GM12878 (cell line): ENCODE data around the gene C20orf173. TPM values are rescaled to one million over a fixed set of nuclear protein-coding genes. Genes with fewer than 3 reads are reported as not detected.

Source experiments
- ATAC-seq: fragments of 200-7000 bp; cut with Tn5 transposase; 3 replicates; pipeline ENCODE4 v1.9.1; 2020; ENCODE audit warnings: mild to moderate bottlenecking, moderate library complexity
- BruUV-seq: library from RNA; stranded (reverse); fragments of 400-500 nt; replicated peaks from 2 replicates; lab custom pipeline; 2021; lab: Mats Ljungman, UMichigan
- CTCF ChIA-PET: fragments of 300-600 bp; sonication (Branson Sonifier 250); formaldehyde crosslinking; extraction: SDS; loops from one replicate; lab custom pipeline; 2021; ENCODE audit warnings: inconsistent platforms; lab: Yijun Ruan, JAX
- POLR2A ChIA-PET: fragments of 350-600 bp; formaldehyde crosslinking; extraction: SDS; loops from one replicate; lab custom pipeline; 2021; ENCODE audit warnings: inconsistent platforms; lab: Charles Lee
- RAD21 ChIA-PET: fragments of 300-600 bp; sonication (Branson Sonifier 250); formaldehyde crosslinking; loops from one replicate; lab custom pipeline; 2023; ENCODE audit warnings: antibody characterized with exemption; ENCODE audit not compliant: unreplicated experiment; lab: Charles Lee
- SMC1A ChIA-PET: fragments of 300-600 bp; sonication (Branson Sonifier 250); formaldehyde crosslinking; loops from one replicate; lab custom pipeline; 2023; ENCODE audit not compliant: unreplicated experiment, uncharacterized antibody; lab: Charles Lee
- DNase-seq: peaks from one replicate; pipeline ENCODE4 v3.0.0-alpha.2; 2011; ENCODE audit warnings: low read depth, low spot score
- FAIRE-seq: peaks from 3 replicates; lab custom pipeline; 2011; peaks lifted over from hg19 to GRCh38; lab: Jason Lieb, UNC
- H2AFZ ChIP-seq: 2 replicates; pipeline ENCODE4 v1.6.0; 2011; ENCODE audit warnings: low read depth, low read length, control low read depth; ENCODE audit not compliant: control insufficient read depth
- H3K27ac ChIP-seq: 2 replicates; pipeline ENCODE4 v1.5.1; 2011; ENCODE audit warnings: control low read depth; ENCODE audit not compliant: control insufficient read depth, insufficient read depth
- H3K27me3 ChIP-seq, 2 experiments: replicated peaks in 1 of 2; 2 replicates each; pipeline versions ENCODE4 v1.6.0 to v1.6.1; 2011; ENCODE audit warnings: low read length in 1 of 2; ENCODE audit not compliant: control insufficient read depth in 2 of 2, insufficient read depth in 2 of 2
- H3K36me3 ChIP-seq, 2 experiments: 2 replicates each; pipeline ENCODE4 v1.5.1; 2011; ENCODE audit warnings: low read length in 1 of 2; ENCODE audit not compliant: control insufficient read depth in 2 of 2, insufficient read depth in 2 of 2
- H3K4me1 ChIP-seq: 2 replicates; pipeline ENCODE4 v1.6.1; 2011; ENCODE audit warnings: mild to moderate bottlenecking, low read length, moderate library complexity, mixed read lengths; ENCODE audit not compliant: control insufficient read depth, insufficient read depth
- H3K4me2 ChIP-seq: 2 replicates; pipeline ENCODE4 v1.6.0; 2011; ENCODE audit warnings: control low read depth; ENCODE audit not compliant: control insufficient read depth, insufficient read depth
- H3K4me3 ChIP-seq: fragments of 200-600 bp; sonication (generic); 2 replicates; pipeline ENCODE4 v1.5.1; 2016
- H3K79me2 ChIP-seq: 2 replicates; pipeline ENCODE4 v1.6.0; 2011; ENCODE audit warnings: low read length; ENCODE audit not compliant: control insufficient read depth, insufficient read depth
- H3K9ac ChIP-seq: 2 replicates; pipeline ENCODE4 v1.8.0; 2011; ENCODE audit warnings: low read length, control low read depth, mixed read lengths; ENCODE audit not compliant: control insufficient read depth, insufficient read depth
- H3K9me3 ChIP-seq: replicated peaks from 3 replicates; pipeline ENCODE4 v1.5.1; 2011; ENCODE audit warnings: mild to moderate bottlenecking, low read length; ENCODE audit not compliant: control insufficient read depth, insufficient read depth
- H4K20me1 ChIP-seq: 2 replicates; pipeline ENCODE4 v1.6.0; 2011; ENCODE audit not compliant: control insufficient read depth, insufficient read depth
- BRCA1 ChIP-seq: IDR thresholded peaks from 2 replicates; pipeline ENCODE4 v1.6.1; 2011; ENCODE audit warnings: low read depth, low read length, improper control_type of control experiment
- EP300 ChIP-seq, 2 experiments: fragments of 150-350 bp in 1 of 2; IDR thresholded peaks; 2 replicates each; pipeline ENCODE4 v1.6.1; 2011 to 2012; ENCODE audit warnings: low read depth in 2 of 2, low read length in 2 of 2, borderline replicate concordance in 1 of 2, improper control_type of control experiment in 1 of 2, inconsistent platforms in 1 of 2; ENCODE audit not compliant: control insufficient read depth in 1 of 2
- JUND ChIP-seq: IDR thresholded peaks from 2 replicates; pipeline ENCODE4 v1.6.1; 2012; ENCODE audit warnings: low read depth, mild to moderate bottlenecking, low read length, improper control_type of control experiment, moderate library complexity
- PAX8 ChIP-seq: fragments of 450-650 bp; IDR thresholded peaks from 2 replicates; pipeline ENCODE4 v1.6.1; 2017; ENCODE audit warnings: mild to moderate bottlenecking, moderate library complexity
- POU2F2 ChIP-seq: IDR thresholded peaks from 3 replicates; pipeline ENCODE4 v1.6.1; 2011; ENCODE audit warnings: low read depth, mild to moderate bottlenecking, low read length, borderline replicate concordance
- RELA ChIP-seq: fragments of 450-650 bp; IDR thresholded peaks from 2 replicates; pipeline ENCODE4 v1.8.0; 2014; ENCODE audit warnings: borderline replicate concordance; ENCODE audit not compliant: partially characterized antibody
- USF1 ChIP-seq: IDR thresholded peaks from 2 replicates; pipeline ENCODE4 v1.6.1; 2011; ENCODE audit warnings: borderline replicate concordance, low read depth, mild to moderate bottlenecking, moderate library complexity, mixed read lengths, low read length; ENCODE audit not compliant: insufficient read depth; ENCODE audit errors: extremely low read length
- ZNF622 ChIP-seq: fragments of 450-650 bp; IDR thresholded peaks from 2 replicates; pipeline ENCODE4 v1.6.1; 2017; ENCODE audit warnings: mild to moderate bottlenecking, inconsistent platforms
- WGBS: methylation state at CpG from one replicate; pipeline ENCODE4 v1.1.6; 2016; ENCODE audit warnings: low lambda C conversion rate; ENCODE audit not compliant: insufficient replicate concordance, insufficient coverage; ENCODE audit errors: missing lambda C conversion rate; 5-methylcytosine and 5-hydroxymethylcytosine counted together
- in situ Hi-C: fragments of 300-500 bp; cut with MboI; formaldehyde crosslinking; loops from 9 replicates; pipeline ENCODE4 v1.14.3; 2018; ENCODE audit warnings: mixed read lengths
- intact Hi-C: fragments of 100-400 bp; cut with micrococcal nuclease; formaldehyde crosslinking; loops from one replicate; pipeline ENCODE4 v1.14.2; 2022; ENCODE audit not compliant: unreplicated experiment
- polyA plus RNA-seq, 11 experiments: library from polyadenylated mRNA; depleted of rRNA in 4 of 11; unstranded in 6 of 11; stranded (reverse) in 5 of 11; fragments of >200 nt; fragmentation: Nextera tagmentation in 4 of 11; fragmentation: Illumina TruSeq in 1 of 11; extraction: Ambion mirVana in 4 of 11; extraction: Trizol in 1 of 11; gene quantifications; 1 replicate in 1 of 11; 2 replicates in 10 of 11; pipeline versions ENCODE4 v1.2.1 to v1.2.3, GENCODE V29; 2011 to 2016; ENCODE audit warnings: inconsistent platforms in 2 of 11, missing spikeins in 2 of 11, low read depth in 1 of 11
- total RNA-seq, 4 experiments: library from RNA; depleted of rRNA in 3 of 4; stranded (reverse); fragments of >200 nt in 3 of 4; fragmentation: Illumina TruSeq in 1 of 4; extraction: Trizol in 1 of 4; gene quantifications; 2 replicates each; pipeline versions ENCODE4 v1.2.1 to v1.2.3, GENCODE V29; 2013 to 2021
- TF ChIP-seq, protein P1 (sequence below): fragments of 450-650 bp; IDR thresholded peaks from 2 replicates; pipeline ENCODE4 v1.6.1; 2017; ENCODE audit warnings: mild to moderate bottlenecking, moderate library complexity

C20orf173 gene
- total and polyA plus RNA-seq, 10 of the 15 experiments (the other 5 are each of a cell fraction or from before 2014, with no cell fraction given) = not detected

DNA sequence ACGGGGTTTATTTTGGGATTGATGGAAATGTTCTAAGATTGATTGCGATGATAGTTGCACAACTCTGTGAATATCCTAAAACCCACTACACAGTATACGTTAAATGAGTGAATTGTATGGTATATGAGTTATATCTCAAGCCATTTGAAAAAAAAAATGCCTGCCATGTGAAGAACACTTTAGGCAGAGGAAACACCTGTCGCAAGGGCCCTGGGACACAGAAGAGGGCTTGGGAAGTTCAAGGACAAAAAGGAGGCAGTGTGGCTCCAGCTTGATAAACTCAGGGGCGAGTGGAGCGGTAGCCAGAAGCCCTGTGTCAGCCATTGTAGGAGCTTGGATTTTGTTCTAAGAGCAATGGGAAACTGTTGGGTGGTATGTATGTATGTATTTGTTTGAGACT, 37.1 kb downstream of the C20orf173 start:
- intact Hi-C loops = no loop called here
- TF ChIP-seq, protein P1, sequence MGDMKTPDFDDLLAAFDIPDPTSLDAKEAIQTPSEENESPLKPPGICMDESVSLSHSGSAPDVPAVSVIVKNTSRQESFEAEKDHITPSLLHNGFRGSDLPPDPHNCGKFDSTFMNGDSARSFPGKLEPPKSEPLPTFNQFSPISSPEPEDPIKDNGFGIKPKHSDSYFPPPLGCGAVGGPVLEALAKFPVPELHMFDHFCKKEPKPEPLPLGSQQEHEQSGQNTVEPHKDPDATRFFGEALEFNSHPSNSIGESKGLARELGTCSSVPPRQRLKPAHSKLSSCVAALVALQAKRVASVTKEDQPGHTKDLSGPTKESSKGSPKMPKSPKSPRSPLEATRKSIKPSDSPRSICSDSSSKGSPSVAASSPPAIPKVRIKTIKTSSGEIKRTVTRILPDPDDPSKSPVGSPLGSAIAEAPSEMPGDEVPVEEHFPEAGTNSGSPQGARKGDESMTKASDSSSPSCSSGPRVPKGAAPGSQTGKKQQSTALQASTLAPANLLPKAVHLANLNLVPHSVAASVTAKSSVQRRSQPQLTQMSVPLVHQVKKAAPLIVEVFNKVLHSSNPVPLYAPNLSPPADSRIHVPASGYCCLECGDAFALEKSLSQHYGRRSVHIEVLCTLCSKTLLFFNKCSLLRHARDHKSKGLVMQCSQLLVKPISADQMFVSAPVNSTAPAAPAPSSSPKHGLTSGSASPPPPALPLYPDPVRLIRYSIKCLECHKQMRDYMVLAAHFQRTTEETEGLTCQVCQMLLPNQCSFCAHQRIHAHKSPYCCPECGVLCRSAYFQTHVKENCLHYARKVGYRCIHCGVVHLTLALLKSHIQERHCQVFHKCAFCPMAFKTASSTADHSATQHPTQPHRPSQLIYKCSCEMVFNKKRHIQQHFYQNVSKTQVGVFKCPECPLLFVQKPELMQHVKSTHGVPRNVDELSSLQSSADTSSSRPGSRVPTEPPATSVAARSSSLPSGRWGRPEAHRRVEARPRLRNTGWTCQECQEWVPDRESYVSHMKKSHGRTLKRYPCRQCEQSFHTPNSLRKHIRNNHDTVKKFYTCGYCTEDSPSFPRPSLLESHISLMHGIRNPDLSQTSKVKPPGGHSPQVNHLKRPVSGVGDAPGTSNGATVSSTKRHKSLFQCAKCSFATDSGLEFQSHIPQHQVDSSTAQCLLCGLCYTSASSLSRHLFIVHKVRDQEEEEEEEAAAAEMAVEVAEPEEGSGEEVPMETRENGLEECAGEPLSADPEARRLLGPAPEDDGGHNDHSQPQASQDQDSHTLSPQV = no peak
- TF ChIP-seq BRCA1 (no peak), JUND (no peak), EP300 (IDR thresholded peaks at IDR 0.05; ENCODE audit: borderline replicate concordance in 1 of 2, control insufficient read depth in 1 of 2, low read depth in 2 of 2, low read length in 2 of 2) (no peak), USF1 (no peak), ZNF622 (no peak), RELA (no peak), POU2F2 (no peak), PAX8 (no peak)
- SMC1A ChIA-PET = interaction anchor here (1.0 to 2.7 kb wide), 3 partner anchors 9 to 46 kb away, joined by 3 to 14 read pairs (median 5); no protein-coding TSS in a partner anchor
- H2AFZ ChIP-seq = no peak overlapping the region
- peaks cover 8% of the 10 kb centered on the region; the same call in 1 of the 2 replicates for H3K4me1 ChIP-seq
- H3K27ac ChIP-seq = no peak overlapping the region
- WGBS = 98% methylated on average over 6 of the region's 6 CpGs
- RAD21 ChIA-PET = interaction anchor here (2.3 kb wide), 1 partner anchor 29 kb away, joined by 5 read pairs; no protein-coding TSS in a partner anchor
- FAIRE-seq = no peak
- peaks cover 35% of the 10 kb centered on the region for H3K79me2 ChIP-seq
- CTCF ChIA-PET = interaction anchor here (0.7 to 2.0 kb wide), 3 partner anchors 30 to 40 kb away, joined by 3 to 9 read pairs (median 3); no protein-coding TSS in a partner anchor
- H3K9ac ChIP-seq = no peak overlapping the region
- POLR2A ChIA-PET = interaction anchor here (0.6 to 1.5 kb wide), 3 partner anchors 9 to 1480 kb away, joined by 3 to 4 read pairs (median 3); no protein-coding TSS in a partner anchor
- H3K9me3 ChIP-seq = no peaks in the 10 kb centered on the region
- H3K4me3 ChIP-seq = peak overlapping the region; percentile 100; the same call in 1 of the 2 replicates
- DNase-seq = no peak
- H3K27me3 ChIP-seq = no peaks in the 10 kb centered on the region
- H4K20me1 ChIP-seq = no peaks in the 10 kb centered on the region
- TSS peak; percentile 59 for BruUV-seq
- in situ Hi-C loops = no loop called here
- peaks cover 5 to 20% of the 10 kb centered on the region in 2 experiments for H3K36me3 ChIP-seq
- no peak for ATAC-seq
- H3K4me2 ChIP-seq = peak overlapping the region; percentile 95
